Loucy (cell line): ENCODE data around the gene ALS2.

Source experiments
- H2AFZ ChIP-seq: fragments of 200-600 bp; sonication (generic); 2 replicates; pipeline ENCODE4 v1.6.0; 2016; ENCODE audit warnings: antibody characterized with exemption, mild to moderate bottlenecking, low read length, moderate library complexity
- H3F3A ChIP-seq: fragments of 200-600 bp; 2 replicates; pipeline ENCODE4 v1.6.0; 2016; ENCODE audit warnings: antibody characterized with exemption, low read depth, mild to moderate bottlenecking
- H3K27me3 ChIP-seq: fragments of 200-600 bp; sonication (generic); 2 replicates; pipeline ENCODE4 v1.6.1; 2014; ENCODE audit warnings: low read length, mild to moderate bottlenecking; ENCODE audit not compliant: insufficient read depth, poor library complexity, severe bottlenecking
- H3K36me3 ChIP-seq: fragments of 200-600 bp; sonication (generic); 2 replicates; pipeline ENCODE4 v1.6.1; 2016; ENCODE audit warnings: low read length; ENCODE audit not compliant: insufficient read depth
- H3K4me1 ChIP-seq: fragments of 200-600 bp; sonication (generic); 2 replicates; pipeline ENCODE4 v1.5.1; 2014; ENCODE audit warnings: low read length, mild to moderate bottlenecking; ENCODE audit not compliant: insufficient read depth, poor library complexity, severe bottlenecking
- H3K4me2 ChIP-seq: fragments of 200-600 bp; sonication (generic); 2 replicates; pipeline ENCODE4 v1.6.0; 2014; ENCODE audit warnings: antibody characterized with exemption, low read length, low read depth, mild to moderate bottlenecking; ENCODE audit not compliant: poor library complexity, severe bottlenecking
- H3K4me3 ChIP-seq: fragments of 200-600 bp; sonication (generic); 2 replicates; pipeline ENCODE4 v1.5.1; 2014; ENCODE audit warnings: low read length, mild to moderate bottlenecking, mixed read lengths; ENCODE audit not compliant: poor library complexity, severe bottlenecking
- H3K79me2 ChIP-seq: fragments of 200-600 bp; sonication (generic); 2 replicates; pipeline ENCODE4 v1.6.1; 2014; ENCODE audit warnings: low read length; ENCODE audit not compliant: insufficient read depth
- H3K9ac ChIP-seq: fragments of 200-600 bp; sonication (generic); 2 replicates; pipeline ENCODE4 v1.6.0; 2014; ENCODE audit warnings: mild to moderate bottlenecking, low read depth, low read length, moderate library complexity; ENCODE audit not compliant: poor library complexity, severe bottlenecking
- H3K9me2 ChIP-seq: fragments of 200-600 bp; sonication (generic); replicated peaks from 2 replicates; pipeline ENCODE4 v1.6.1; 2016; ENCODE audit warnings: low read depth, low read length, mixed read lengths
- H3K9me3 ChIP-seq: fragments of 200-600 bp; sonication (generic); 2 replicates; pipeline ENCODE4 v1.6.1; 2014; ENCODE audit warnings: mild to moderate bottlenecking, antibody characterized with exemption, low read length, low read depth; ENCODE audit not compliant: insufficient read depth
- H4K20me1 ChIP-seq: fragments of 200-600 bp; sonication (generic); 2 replicates; pipeline ENCODE4 v1.6.0; 2014; ENCODE audit warnings: antibody characterized with exemption, low read length, mild to moderate bottlenecking; ENCODE audit not compliant: insufficient read depth, poor library complexity, severe bottlenecking
- EZH2phosphoT487 ChIP-seq: fragments of 200-600 bp; IDR thresholded peaks from 2 replicates; pipeline ENCODE4 v1.6.1; 2018; ENCODE audit warnings: antibody characterized with exemption, mild to moderate bottlenecking, moderate library complexity, borderline replicate concordance
- TF ChIP-seq, protein P1 (sequence below): fragments of 200-600 bp; sonication (generic); conservative IDR thresholded peaks from 2 replicates; pipeline ENCODE4 v1.5.1; 2014; ENCODE audit warnings: mild to moderate bottlenecking, antibody characterized with exemption, low read length

Gene ALS2

DNA sequence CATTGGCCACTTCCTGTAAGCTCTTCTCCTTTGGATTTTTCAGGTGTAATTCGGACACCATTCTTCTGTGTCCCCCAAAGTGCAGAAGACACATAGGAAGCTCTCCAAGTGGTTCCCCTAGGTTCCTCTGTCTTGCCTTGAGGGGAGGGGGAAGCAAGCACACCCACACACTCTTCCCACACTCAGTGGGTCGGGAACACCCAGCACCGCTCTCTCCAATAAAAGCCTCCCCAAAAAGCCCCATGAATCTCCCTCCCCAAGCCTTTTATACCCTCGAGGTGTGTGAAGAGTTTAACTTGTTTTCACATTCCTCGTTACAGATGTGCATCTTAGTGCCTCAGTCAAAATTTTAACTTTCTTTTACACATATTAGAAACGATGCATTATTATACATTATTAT lies 127.5 kb downstream of the ALS2 start:
- Histone ChIP-seq H3K9me2 (no peaks in the 10 kb centered on the region), H3K4me2 (no peak overlapping the region), H3K27me3 (no peaks in the 10 kb centered on the region), H3K9me3 (no peaks in the 10 kb centered on the region), H2AFZ (no peak overlapping the region), H3K36me3 (no peaks in the 10 kb centered on the region), H3K4me3 (no peak overlapping the region), H3K79me2 (no peaks in the 10 kb centered on the region), H3F3A (no peaks in the 10 kb centered on the region), H4K20me1 (no peaks in the 10 kb centered on the region), H3K4me1 (no peaks in the 10 kb centered on the region), H3K9ac (no peak overlapping the region)
- TF ChIP-seq, protein P1, sequence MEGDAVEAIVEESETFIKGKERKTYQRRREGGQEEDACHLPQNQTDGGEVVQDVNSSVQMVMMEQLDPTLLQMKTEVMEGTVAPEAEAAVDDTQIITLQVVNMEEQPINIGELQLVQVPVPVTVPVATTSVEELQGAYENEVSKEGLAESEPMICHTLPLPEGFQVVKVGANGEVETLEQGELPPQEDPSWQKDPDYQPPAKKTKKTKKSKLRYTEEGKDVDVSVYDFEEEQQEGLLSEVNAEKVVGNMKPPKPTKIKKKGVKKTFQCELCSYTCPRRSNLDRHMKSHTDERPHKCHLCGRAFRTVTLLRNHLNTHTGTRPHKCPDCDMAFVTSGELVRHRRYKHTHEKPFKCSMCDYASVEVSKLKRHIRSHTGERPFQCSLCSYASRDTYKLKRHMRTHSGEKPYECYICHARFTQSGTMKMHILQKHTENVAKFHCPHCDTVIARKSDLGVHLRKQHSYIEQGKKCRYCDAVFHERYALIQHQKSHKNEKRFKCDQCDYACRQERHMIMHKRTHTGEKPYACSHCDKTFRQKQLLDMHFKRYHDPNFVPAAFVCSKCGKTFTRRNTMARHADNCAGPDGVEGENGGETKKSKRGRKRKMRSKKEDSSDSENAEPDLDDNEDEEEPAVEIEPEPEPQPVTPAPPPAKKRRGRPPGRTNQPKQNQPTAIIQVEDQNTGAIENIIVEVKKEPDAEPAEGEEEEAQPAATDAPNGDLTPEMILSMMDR, result no peak
- TF ChIP-seq EZH2phosphoT487, result no peak
